ENCODE data around the gene CLK2. TPM values are rescaled to one million over a fixed set of nuclear protein-coding genes. Genes with fewer than 3 reads are reported as not detected.

CLK2 gene
- total and polyA plus RNA-seq, 2 of the 13 experiments (the other 11 are each of a cell fraction or from before 2014, with no cell fraction given) = 20.1 to 73.5 TPM

DNA sequence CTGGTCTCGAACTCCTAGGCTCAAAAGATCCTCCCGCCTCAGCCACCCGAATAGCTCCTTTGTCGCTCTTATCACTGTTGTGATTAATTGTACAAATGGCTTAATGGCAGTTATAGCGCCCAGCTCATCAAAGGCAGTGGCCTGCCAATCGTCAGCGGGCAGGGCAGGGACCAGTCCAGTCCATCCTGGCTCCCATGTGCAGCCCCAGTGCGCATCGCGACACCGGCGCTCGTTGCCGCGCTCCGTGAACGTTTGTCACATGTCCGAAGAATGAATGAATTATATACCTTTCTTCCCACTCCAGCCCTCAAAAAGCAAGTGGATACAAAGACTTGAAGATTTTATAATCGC is 46.4 kb downstream of the CLK2 start (continued):
- TF ChIP-seq ZNF414 (CRISPR knock-in tag; IDR thresholded peaks at IDR 0.05) = no peak; the same call in 1 of the 2 replicates
- 0 out of 2 replicates have a peak, but pooled peaks have one; percentile 47 for TF ChIP-seq ZNF772 (CRISPR knock-in tag; IDR thresholded peaks at IDR 0.05)
- 0 out of 2 replicates have a peak, but pooled peaks have one; percentile 2 for TF ChIP-seq HMGXB3 (CRISPR knock-in tag; IDR thresholded peaks at IDR 0.05; ENCODE audit: borderline replicate concordance)
- TF ChIP-seq, protein P1, sequence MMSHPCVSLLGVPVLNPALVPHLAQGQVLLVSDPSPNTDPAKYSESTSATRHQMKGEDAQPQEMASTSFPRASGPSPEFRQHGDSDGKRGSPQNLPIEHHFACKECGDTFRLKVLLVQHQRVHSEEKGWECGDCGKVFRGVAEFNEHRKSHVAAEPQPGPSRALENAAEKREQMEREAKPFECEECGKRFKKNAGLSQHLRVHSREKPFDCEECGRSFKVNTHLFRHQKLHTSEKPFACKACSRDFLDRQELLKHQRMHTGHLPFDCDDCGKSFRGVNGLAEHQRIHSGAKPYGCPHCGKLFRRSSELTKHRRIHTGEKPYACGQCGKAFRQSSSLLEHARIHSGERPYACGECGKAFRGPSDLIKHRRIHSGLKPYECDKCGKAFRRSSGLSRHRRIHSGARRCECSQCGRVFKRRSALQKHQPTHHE (CRISPR knock-in tag; IDR thresholded peaks at IDR 0.05; ENCODE audit: borderline replicate concordance) = no peak
- TF ChIP-seq, protein P2, sequence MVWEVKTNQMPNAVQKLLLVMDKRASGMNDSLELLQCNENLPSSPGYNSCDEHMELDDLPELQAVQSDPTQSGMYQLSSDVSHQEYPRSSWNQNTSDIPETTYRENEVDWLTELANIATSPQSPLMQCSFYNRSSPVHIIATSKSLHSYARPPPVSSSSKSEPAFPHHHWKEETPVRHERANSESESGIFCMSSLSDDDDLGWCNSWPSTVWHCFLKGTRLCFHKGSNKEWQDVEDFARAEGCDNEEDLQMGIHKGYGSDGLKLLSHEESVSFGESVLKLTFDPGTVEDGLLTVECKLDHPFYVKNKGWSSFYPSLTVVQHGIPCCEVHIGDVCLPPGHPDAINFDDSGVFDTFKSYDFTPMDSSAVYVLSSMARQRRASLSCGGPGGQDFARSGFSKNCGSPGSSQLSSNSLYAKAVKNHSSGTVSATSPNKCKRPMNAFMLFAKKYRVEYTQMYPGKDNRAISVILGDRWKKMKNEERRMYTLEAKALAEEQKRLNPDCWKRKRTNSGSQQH (CRISPR knock-in tag; IDR thresholded peaks at IDR 0.05; ENCODE audit: low read depth) = peak; percentile 46; the same call in 1 of the 2 replicates
- no peak; the same call in 1 of the 2 replicates for TF ChIP-seq ZNF546 (CRISPR knock-in tag; conservative IDR thresholded peaks at IDR 0.05)
- TF ChIP-seq ZNF747 (CRISPR knock-in tag; IDR thresholded peaks at IDR 0.05; ENCODE audit: borderline replicate concordance) = no peak
- TF ChIP-seq MAX (IDR thresholded peaks at IDR 0.05) = peak; percentile 91
- TF ChIP-seq MZF1 (CRISPR knock-in tag; IDR thresholded peaks at IDR 0.05; ENCODE audit: borderline replicate concordance) = no peak
- TF ChIP-seq POLR2AphosphoS2 (IDR thresholded peaks at IDR 0.05; ENCODE audit: low read depth, low read length) = no peak
- peak; percentile 0; the same call in 1 of the 2 replicates for TF ChIP-seq PHF8 (CRISPR knock-in tag; IDR thresholded peaks at IDR 0.05)
- TF ChIP-seq GTF2F1 (IDR thresholded peaks at IDR 0.05; ENCODE audit: low read length) = no peak
- 0 out of 2 replicates have a peak, but pooled peaks have one; percentile 2 for TF ChIP-seq ZFP36L1 (CRISPR knock-in tag; IDR thresholded peaks at IDR 0.05)
- TF ChIP-seq E2F5 (CRISPR knock-in tag; conservative IDR thresholded peaks at IDR 0.05) = no peak
- TF ChIP-seq REPIN1 (CRISPR knock-in tag; IDR thresholded peaks at IDR 0.05; ENCODE audit: borderline replicate concordance, low read depth) = no peak
- TF ChIP-seq, protein P3, sequence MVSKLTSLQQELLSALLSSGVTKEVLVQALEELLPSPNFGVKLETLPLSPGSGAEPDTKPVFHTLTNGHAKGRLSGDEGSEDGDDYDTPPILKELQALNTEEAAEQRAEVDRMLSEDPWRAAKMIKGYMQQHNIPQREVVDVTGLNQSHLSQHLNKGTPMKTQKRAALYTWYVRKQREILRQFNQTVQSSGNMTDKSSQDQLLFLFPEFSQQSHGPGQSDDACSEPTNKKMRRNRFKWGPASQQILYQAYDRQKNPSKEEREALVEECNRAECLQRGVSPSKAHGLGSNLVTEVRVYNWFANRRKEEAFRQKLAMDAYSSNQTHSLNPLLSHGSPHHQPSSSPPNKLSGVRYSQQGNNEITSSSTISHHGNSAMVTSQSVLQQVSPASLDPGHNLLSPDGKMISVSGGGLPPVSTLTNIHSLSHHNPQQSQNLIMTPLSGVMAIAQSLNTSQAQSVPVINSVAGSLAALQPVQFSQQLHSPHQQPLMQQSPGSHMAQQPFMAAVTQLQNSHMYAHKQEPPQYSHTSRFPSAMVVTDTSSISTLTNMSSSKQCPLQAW (CRISPR knock-in tag; IDR thresholded peaks at IDR 0.05) = no peak
- 0 out of 2 replicates have a peak, but pooled peaks have one; percentile 82 for TF ChIP-seq SRY (CRISPR knock-in tag; IDR thresholded peaks at IDR 0.05)
- TF ChIP-seq SIN3A (IDR thresholded peaks at IDR 0.05; ENCODE audit: borderline replicate concordance, low read depth, low read length) = no peak

All from HepG2 (cell line).